GM12892 (cell line): ENCODE results near the gene TRIM32.

Experiments used
- POLR2A ChIP-seq: IDR thresholded peaks from 2 replicates; pipeline ENCODE4 v1.6.1; 2011; ENCODE audit warnings: low read depth, low read length, control low read depth
- POLR2AphosphoS5 ChIP-seq: IDR thresholded peaks from 2 replicates; pipeline ENCODE4 v1.6.1; 2011; ENCODE audit warnings: low read depth, low read length, control low read depth

GRCh38 chr9:116704470-116704869, 17.4 kb downstream of the TRIM32 start:
- TF ChIP-seq POLR2A = no peak
- TF ChIP-seq POLR2AphosphoS5 = no peak
